ENCODE results near the gene SLC38A10. TPM values are rescaled to one million over a fixed set of nuclear protein-coding genes. Genes with fewer than 3 reads are reported as not detected.

Gene SLC38A10
- polyA plus RNA-seq, 1 of the 3 experiments (the other 2 are of a cell fraction), result 82.2 TPM

DNA sequence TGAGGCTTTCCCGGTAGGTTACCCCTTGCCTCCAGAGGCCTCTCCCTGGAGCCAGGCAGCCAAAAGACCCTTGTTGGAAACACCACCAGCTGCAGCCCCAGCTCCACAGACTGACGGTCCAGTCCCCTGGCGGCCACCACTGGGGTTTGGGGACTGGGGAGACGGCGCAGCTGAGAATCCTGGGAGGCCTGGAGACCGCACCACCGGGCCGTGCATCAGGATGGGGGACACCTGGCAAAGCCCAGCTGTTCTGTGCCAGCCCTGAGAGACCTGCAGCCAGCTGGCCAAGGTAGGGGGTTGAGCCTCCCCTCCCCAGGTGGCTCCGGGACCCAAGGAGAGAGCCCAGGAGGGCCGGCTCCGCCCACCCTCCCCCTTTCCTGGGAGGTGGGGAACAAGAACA is 8.3 kb upstream of the SLC38A10 start:
- Histone ChIP-seq H4K20me1 (ENCODE audit: insufficient read depth) (no peaks in the 10 kb centered on the region), H3K9me3 (no peaks in the 10 kb centered on the region), H3K9ac (no peak overlapping the region), H3K27ac (ENCODE audit: low read depth in 2 of 2, low read length in 1 of 2) (peak overlapping the region in 1 of 2 experiments; percentile 24; a peak in 1 of 4 replicates), H3K9me2 (no peaks in the 10 kb centered on the region), H3K36me3 (replicated peaks in 1 of 2; ENCODE audit: control insufficient read depth in 1 of 2, insufficient read depth in 2 of 2, low read length in 1 of 2) (no peaks in the 10 kb centered on the region), H3K4me2 (no peak overlapping the region), H3K27me3 (ENCODE audit: insufficient read depth) (no peaks in the 10 kb centered on the region), H2AFZ (ENCODE audit: low read depth) (no peak overlapping the region), H3F3A (replicated peaks; ENCODE audit: insufficient read depth) (peaks cover 9% of the 10 kb centered on the region), H3K79me2 (ENCODE audit: insufficient read depth) (no peaks in the 10 kb centered on the region), H3K4me3 (ENCODE audit: low read depth in 2 of 2, low read length in 1 of 2) (no peak overlapping the region), H3K4me1 (ENCODE audit: control insufficient read depth in 1 of 2, insufficient read depth in 2 of 2, low read depth in 1 of 2, low read length in 1 of 2) (peaks cover 0 to 50% of the 10 kb centered on the region in 2 experiments; a peak in 1 of 4 replicates)
- POLR2A ChIA-PET, result interaction anchor here (0.8 to 1.3 kb wide), 5 partner anchors 8 to 169 kb away, joined by 3 to 4 read pairs (median 3); partner anchors contain the start of gene SLC38A10
- WGBS (ENCODE audit: low lambda C conversion rate), result 84% methylated on average over 6 of the region's 11 CpGs
- no peak for DNase-seq
- CTCF ChIA-PET, result interaction anchor here (0.7 to 17.2 kb wide), 19 partner anchors 7 to 181 kb away, joined by 3 to 295 read pairs (median 5); partner anchors contain the start of genes BAHCC1 and SLC38A10
- TF ChIP-seq POLR2AphosphoS5 (IDR thresholded peaks at IDR 0.05; ENCODE audit: low read depth, low read length), result no peak
- TF ChIP-seq, protein P1, sequence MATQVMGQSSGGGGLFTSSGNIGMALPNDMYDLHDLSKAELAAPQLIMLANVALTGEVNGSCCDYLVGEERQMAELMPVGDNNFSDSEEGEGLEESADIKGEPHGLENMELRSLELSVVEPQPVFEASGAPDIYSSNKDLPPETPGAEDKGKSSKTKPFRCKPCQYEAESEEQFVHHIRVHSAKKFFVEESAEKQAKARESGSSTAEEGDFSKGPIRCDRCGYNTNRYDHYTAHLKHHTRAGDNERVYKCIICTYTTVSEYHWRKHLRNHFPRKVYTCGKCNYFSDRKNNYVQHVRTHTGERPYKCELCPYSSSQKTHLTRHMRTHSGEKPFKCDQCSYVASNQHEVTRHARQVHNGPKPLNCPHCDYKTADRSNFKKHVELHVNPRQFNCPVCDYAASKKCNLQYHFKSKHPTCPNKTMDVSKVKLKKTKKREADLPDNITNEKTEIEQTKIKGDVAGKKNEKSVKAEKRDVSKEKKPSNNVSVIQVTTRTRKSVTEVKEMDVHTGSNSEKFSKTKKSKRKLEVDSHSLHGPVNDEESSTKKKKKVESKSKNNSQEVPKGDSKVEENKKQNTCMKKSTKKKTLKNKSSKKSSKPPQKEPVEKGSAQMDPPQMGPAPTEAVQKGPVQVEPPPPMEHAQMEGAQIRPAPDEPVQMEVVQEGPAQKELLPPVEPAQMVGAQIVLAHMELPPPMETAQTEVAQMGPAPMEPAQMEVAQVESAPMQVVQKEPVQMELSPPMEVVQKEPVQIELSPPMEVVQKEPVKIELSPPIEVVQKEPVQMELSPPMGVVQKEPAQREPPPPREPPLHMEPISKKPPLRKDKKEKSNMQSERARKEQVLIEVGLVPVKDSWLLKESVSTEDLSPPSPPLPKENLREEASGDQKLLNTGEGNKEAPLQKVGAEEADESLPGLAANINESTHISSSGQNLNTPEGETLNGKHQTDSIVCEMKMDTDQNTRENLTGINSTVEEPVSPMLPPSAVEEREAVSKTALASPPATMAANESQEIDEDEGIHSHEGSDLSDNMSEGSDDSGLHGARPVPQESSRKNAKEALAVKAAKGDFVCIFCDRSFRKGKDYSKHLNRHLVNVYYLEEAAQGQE (IDR thresholded peaks at IDR 0.05; ENCODE audit: low read depth, low read length), result no peak
- TF ChIP-seq RFX5 (IDR thresholded peaks at IDR 0.05; ENCODE audit: low read length), result no peak
- TF ChIP-seq, protein P2, sequence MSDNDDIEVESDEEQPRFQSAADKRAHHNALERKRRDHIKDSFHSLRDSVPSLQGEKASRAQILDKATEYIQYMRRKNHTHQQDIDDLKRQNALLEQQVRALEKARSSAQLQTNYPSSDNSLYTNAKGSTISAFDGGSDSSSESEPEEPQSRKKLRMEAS (IDR thresholded peaks at IDR 0.05; ENCODE audit: low read depth), result no peak
- no peak for TF ChIP-seq IRF3 (IDR thresholded peaks at IDR 0.05; ENCODE audit: low read depth, low read length)

GRCh38 chr17:81302861-81303333 is 7.8 kb upstream of the SLC38A10 start:
- ChIA-PET POLR2A (interaction anchor here (0.8 to 1.2 kb wide), 4 partner anchors 8 to 170 kb away, joined by 3 to 4 read pairs (median 4); partner anchors contain the start of gene SLC38A10), CTCF (interaction anchor here (0.6 to 17.2 kb wide), 17 partner anchors 8 to 216 kb away, joined by 3 to 295 read pairs (median 4); partner anchors contain the start of gene BAHCC1)
- Histone ChIP-seq H3K36me3 (replicated peaks in 1 of 2; ENCODE audit: control insufficient read depth in 1 of 2, insufficient read depth in 2 of 2, low read length in 1 of 2) (no peaks in the 10 kb centered on the region), H3K4me1 (ENCODE audit: control insufficient read depth in 1 of 2, insufficient read depth in 2 of 2, low read depth in 1 of 2, low read length in 1 of 2) (peaks cover 0 to 45% of the 10 kb centered on the region in 2 experiments; a peak in 1 of 4 replicates), H3K9me3 (no peaks in the 10 kb centered on the region), H3K9me2 (no peaks in the 10 kb centered on the region), H3K27me3 (ENCODE audit: insufficient read depth) (no peaks in the 10 kb centered on the region), H3F3A (replicated peaks; ENCODE audit: insufficient read depth) (peaks cover 9% of the 10 kb centered on the region), H3K4me2 (no peak overlapping the region), H4K20me1 (ENCODE audit: insufficient read depth) (no peaks in the 10 kb centered on the region), H3K27ac (ENCODE audit: low read depth in 2 of 2, low read length in 1 of 2) (peak overlapping the region in 1 of 2 experiments; percentile 24; a peak in 1 of 4 replicates), H2AFZ (ENCODE audit: low read depth) (no peak overlapping the region), H3K4me3 (ENCODE audit: low read depth in 2 of 2, low read length in 1 of 2) (no peak overlapping the region), H3K79me2 (ENCODE audit: insufficient read depth) (no peaks in the 10 kb centered on the region), H3K9ac (no peak overlapping the region)
- TF ChIP-seq NRF1 (IDR thresholded peaks at IDR 0.05; ENCODE audit: low read depth, low read length), result no peak
- peak; percentile 6 for TF ChIP-seq CHD2 (IDR thresholded peaks at IDR 0.05; ENCODE audit: low read length, partially characterized antibody)
- no peak for TF ChIP-seq TCF12 (IDR thresholded peaks at IDR 0.05)
- TF ChIP-seq SMC3 (IDR thresholded peaks at IDR 0.05; ENCODE audit: low read depth, low read length), result peak; percentile 21; the same call in 1 of the 2 replicates
- 0 out of 2 replicates have a peak, but pooled peaks have one; percentile 44 for TF ChIP-seq FOXJ3 (CRISPR knock-in tag; IDR thresholded peaks at IDR 0.05)
- 0 out of 2 replicates have a peak, but pooled peaks have one; percentile 23 for TF ChIP-seq RCOR1 (IDR thresholded peaks at IDR 0.05; ENCODE audit: low read length)
- TF ChIP-seq RAD21 (IDR thresholded peaks at IDR 0.05; ENCODE audit: low read length), result peak; percentile 63
- 77% methylated on average over 14 of the region's 15 CpGs for WGBS (ENCODE audit: low lambda C conversion rate)
- peak; percentile 87 for DNase-seq

All from SK-N-SH (cell line).